Measurements from ENCODE around the gene PLA2G5.

Gene PLA2G5

GRCh38 chr1:20089328-20090077, 19.5 kb downstream of the PLA2G5 start:
- no peaks in the 10 kb centered on the region for H3K9me3 Mint-ChIP-seq
- no peak overlapping the region for H3K27ac Mint-ChIP-seq
- no peaks in the 10 kb centered on the region for H3K36me3 Mint-ChIP-seq (ENCODE audit: low read depth)
- no peaks in the 10 kb centered on the region for H3K4me1 Mint-ChIP-seq (ENCODE audit: low read depth)
- H3K27me3 Mint-ChIP-seq (ENCODE audit: low read depth): peaks cover 12% of the 10 kb centered on the region
- H3K4me3 Mint-ChIP-seq: no peak overlapping the region
- no peak for DNase-seq (ENCODE audit: low spot score)

GRCh38 chr1:20090119-20090518, 20.1 kb downstream of the PLA2G5 start:
- H3K4me3 Mint-ChIP-seq: no peak overlapping the region
- no peak for DNase-seq (ENCODE audit: low spot score)
- no peaks in the 10 kb centered on the region for H3K4me1 Mint-ChIP-seq (ENCODE audit: low read depth)
- no peaks in the 10 kb centered on the region for H3K36me3 Mint-ChIP-seq (ENCODE audit: low read depth)
- no peak overlapping the region for H3K27ac Mint-ChIP-seq
- no peaks in the 10 kb centered on the region for H3K9me3 Mint-ChIP-seq
- H3K27me3 Mint-ChIP-seq (ENCODE audit: low read depth): peaks cover 13% of the 10 kb centered on the region

GRCh38 chr1:20090641-20091040, 20.6 kb downstream of the PLA2G5 start:
- H3K4me1 Mint-ChIP-seq (ENCODE audit: low read depth): no peaks in the 10 kb centered on the region
- H3K36me3 Mint-ChIP-seq (ENCODE audit: low read depth): no peaks in the 10 kb centered on the region
- no peak overlapping the region for H3K4me3 Mint-ChIP-seq
- peaks cover 13% of the 10 kb centered on the region for H3K27me3 Mint-ChIP-seq (ENCODE audit: low read depth)
- H3K9me3 Mint-ChIP-seq: no peaks in the 10 kb centered on the region
- DNase-seq (ENCODE audit: low spot score): no peak
- no peak overlapping the region for H3K27ac Mint-ChIP-seq

GRCh38 chr1:20093303-20093702, 23.3 kb downstream of the PLA2G5 start:
- Mint-ChIP-seq H3K4me1 (ENCODE audit: low read depth) (no peaks in the 10 kb centered on the region), H3K4me3 (no peak overlapping the region), H3K36me3 (ENCODE audit: low read depth) (no peaks in the 10 kb centered on the region), H3K27ac (no peak overlapping the region), H3K27me3 (ENCODE audit: low read depth) (peaks cover 16% of the 10 kb centered on the region), H3K9me3 (no peaks in the 10 kb centered on the region)
- no peak for DNase-seq (ENCODE audit: low spot score)

- DNase-seq (ENCODE audit: low spot score): no peak
- H3K36me3 Mint-ChIP-seq (ENCODE audit: low read depth): no peaks in the 10 kb centered on the region
- H3K27ac Mint-ChIP-seq: no peak overlapping the region
- no peaks in the 10 kb centered on the region for H3K9me3 Mint-ChIP-seq
- H3K4me1 Mint-ChIP-seq (ENCODE audit: low read depth): no peaks in the 10 kb centered on the region
- no peak overlapping the region for H3K4me3 Mint-ChIP-seq
- peaks cover 16% of the 10 kb centered on the region for H3K27me3 Mint-ChIP-seq (ENCODE audit: low read depth)
Observed at GRCh38 chr1:20093940-20094391, 24.0 kb downstream of the PLA2G5 start.

GRCh38 chr1:20095564-20096434, 25.8 kb downstream of the PLA2G5 start:
- H3K9me3 Mint-ChIP-seq: no peaks in the 10 kb centered on the region

GRCh38 chr1:20096840-20097447, 26.9 kb downstream of the PLA2G5 start:
- H3K4me1 Mint-ChIP-seq (ENCODE audit: low read depth): no peaks in the 10 kb centered on the region
- H3K9me3 Mint-ChIP-seq: no peaks in the 10 kb centered on the region
- DNase-seq (ENCODE audit: low spot score): no peak
- peaks cover 12% of the 10 kb centered on the region for H3K27me3 Mint-ChIP-seq (ENCODE audit: low read depth)
- no peak overlapping the region for H3K4me3 Mint-ChIP-seq
- H3K36me3 Mint-ChIP-seq (ENCODE audit: low read depth): no peaks in the 10 kb centered on the region
- H3K27ac Mint-ChIP-seq: no peak overlapping the region

More at GRCh38 chr1:20095564-20096434, 25.8 kb downstream of the PLA2G5 start:
- no peaks in the 10 kb centered on the region for H3K36me3 Mint-ChIP-seq (ENCODE audit: low read depth)
- H3K27me3 Mint-ChIP-seq (ENCODE audit: low read depth): peaks cover 16% of the 10 kb centered on the region
- DNase-seq (ENCODE audit: low spot score): no peak
- no peak overlapping the region for H3K4me3 Mint-ChIP-seq
- no peaks in the 10 kb centered on the region for H3K4me1 Mint-ChIP-seq (ENCODE audit: low read depth)
- no peak overlapping the region for H3K27ac Mint-ChIP-seq

- H3K36me3 Mint-ChIP-seq (ENCODE audit: low read depth): no peaks in the 10 kb centered on the region
- H3K4me3 Mint-ChIP-seq: no peak overlapping the region
- peaks cover 9% of the 10 kb centered on the region for H3K27me3 Mint-ChIP-seq (ENCODE audit: low read depth)
Observed at GRCh38 chr1:20099533-20099932, 29.5 kb downstream of the PLA2G5 start.

GRCh38 chr1:20100632-20101355, 30.8 kb downstream of the PLA2G5 start:
- Mint-ChIP-seq H3K27ac (no peak overlapping the region), H3K36me3 (ENCODE audit: low read depth) (no peaks in the 10 kb centered on the region), H3K4me3 (no peak overlapping the region), H3K4me1 (ENCODE audit: low read depth) (no peaks in the 10 kb centered on the region), H3K27me3 (ENCODE audit: low read depth) (peaks cover 12% of the 10 kb centered on the region), H3K9me3 (no peaks in the 10 kb centered on the region)
- peak; percentile 6 for DNase-seq (ENCODE audit: low spot score)

More at GRCh38 chr1:20099533-20099932, 29.5 kb downstream of the PLA2G5 start:
- Mint-ChIP-seq H3K27ac (no peak overlapping the region), H3K9me3 (no peaks in the 10 kb centered on the region), H3K4me1 (ENCODE audit: low read depth) (no peaks in the 10 kb centered on the region)
- no peak for DNase-seq (ENCODE audit: low spot score)

GRCh38 chr1:20102875-20103274, 32.9 kb downstream of the PLA2G5 start:
- H3K36me3 Mint-ChIP-seq (ENCODE audit: low read depth): no peaks in the 10 kb centered on the region
- no peak overlapping the region for H3K4me3 Mint-ChIP-seq
- H3K27me3 Mint-ChIP-seq (ENCODE audit: low read depth): peaks cover 10% of the 10 kb centered on the region
- H3K27ac Mint-ChIP-seq: no peak overlapping the region
- no peaks in the 10 kb centered on the region for H3K9me3 Mint-ChIP-seq
- no peak for DNase-seq (ENCODE audit: low spot score)
- H3K4me1 Mint-ChIP-seq (ENCODE audit: low read depth): no peaks in the 10 kb centered on the region

- no peak for DNase-seq (ENCODE audit: low spot score)
- no peak overlapping the region for H3K27ac Mint-ChIP-seq
- H3K4me3 Mint-ChIP-seq: no peak overlapping the region
- no peaks in the 10 kb centered on the region for H3K36me3 Mint-ChIP-seq (ENCODE audit: low read depth)
- H3K27me3 Mint-ChIP-seq (ENCODE audit: low read depth): peaks cover 13% of the 10 kb centered on the region
- H3K9me3 Mint-ChIP-seq: no peaks in the 10 kb centered on the region
- no peaks in the 10 kb centered on the region for H3K4me1 Mint-ChIP-seq (ENCODE audit: low read depth)
Observed at GRCh38 chr1:20105856-20106255, 35.9 kb downstream of the PLA2G5 start.

- Mint-ChIP-seq H3K36me3 (ENCODE audit: low read depth) (no peaks in the 10 kb centered on the region), H3K27ac (no peak overlapping the region)
Observed at GRCh38 chr1:20107351-20107750, 37.4 kb downstream of the PLA2G5 start.

GRCh38 chr1:20107796-20108195, 37.8 kb downstream of the PLA2G5 start:
- Mint-ChIP-seq H3K9me3 (no peaks in the 10 kb centered on the region), H3K4me3 (no peak overlapping the region), H3K36me3 (ENCODE audit: low read depth) (no peaks in the 10 kb centered on the region), H3K27ac (no peak overlapping the region), H3K4me1 (ENCODE audit: low read depth) (no peaks in the 10 kb centered on the region), H3K27me3 (ENCODE audit: low read depth) (peaks cover 13% of the 10 kb centered on the region)
- DNase-seq (ENCODE audit: low spot score): no peak

More at GRCh38 chr1:20107351-20107750, 37.4 kb downstream of the PLA2G5 start:
- DNase-seq (ENCODE audit: low spot score): no peak
- Mint-ChIP-seq H3K4me1 (ENCODE audit: low read depth) (no peaks in the 10 kb centered on the region), H3K27me3 (ENCODE audit: low read depth) (peaks cover 13% of the 10 kb centered on the region), H3K4me3 (no peak overlapping the region), H3K9me3 (no peaks in the 10 kb centered on the region)
